Measurements from ENCODE around the gene CD81.
"Not testable (repeated sequence)": the region's sequence is repeated elsewhere in the genome, so short reads cannot be mapped to it uniquely, and the experiment has no call there.

Gene CD81

GRCh38 chr11:2376751-2377451, at the start of gene CD81:
TSS of gene CD81 (plus strand) at chr11:2377310. CDS start at chr11:2377550, 240 bp downstream.
- peak; percentile 10 for DNase-seq

- no peak for DNase-seq
These were observed 49.1 kb upstream of the CD81 start for GRCh38 chr11:2328021-2328420.

- no peak for DNase-seq
These were observed 48.3 kb upstream of the CD81 start for GRCh38 chr11:2328656-2329354.

- DNase-seq, result no peak
These were observed 47.6 kb upstream of the CD81 start for GRCh38 chr11:2329551-2329950.

- no peak for DNase-seq
These were observed 46.4 kb upstream of the CD81 start for GRCh38 chr11:2330696-2331095.

- no peak for DNase-seq
These were observed 45.7 kb upstream of the CD81 start for GRCh38 chr11:2331404-2331803.

- not testable (repeated sequence) for DNase-seq
These were observed 44.5 kb upstream of the CD81 start for GRCh38 chr11:2332569-2332968.

GRCh38 chr11:2333486-2334205, 43.5 kb upstream of the CD81 start:
- not testable (repeated sequence) for DNase-seq

- not testable (repeated sequence) for DNase-seq
These were observed 41.8 kb upstream of the CD81 start for GRCh38 chr11:2335286-2335685.

GRCh38 chr11:2338760-2339159, 38.4 kb upstream of the CD81 start:
- not testable (repeated sequence) for DNase-seq

GRCh38 chr11:2342557-2342956, 34.6 kb upstream of the CD81 start:
- DNase-seq, result no peak

- no peak for DNase-seq
These were observed 34.1 kb upstream of the CD81 start for GRCh38 chr11:2342981-2343380.

GRCh38 chr11:2343502-2343901, 33.6 kb upstream of the CD81 start:
- DNase-seq, result no peak

GRCh38 chr11:2345050-2345449, 32.1 kb upstream of the CD81 start:
- no peak for DNase-seq

- no peak for DNase-seq
These were observed 31.1 kb upstream of the CD81 start for GRCh38 chr11:2346014-2346413.

- no peak for DNase-seq
These were observed 30.4 kb upstream of the CD81 start for GRCh38 chr11:2346586-2347307.

- no peak for DNase-seq
These were observed 29.7 kb upstream of the CD81 start for GRCh38 chr11:2347308-2347830.

- no peak for DNase-seq
These were observed 28.1 kb upstream of the CD81 start for GRCh38 chr11:2348986-2349385.

- no peak for DNase-seq
These were observed 25.4 kb upstream of the CD81 start for GRCh38 chr11:2351701-2352100.

GRCh38 chr11:2352420-2352819, 24.7 kb upstream of the CD81 start:
- DNase-seq, result no peak

GRCh38 chr11:2355000-2355644, 22.0 kb upstream of the CD81 start:
- no peak for DNase-seq

- no peak for DNase-seq
These were observed 19.9 kb upstream of the CD81 start for GRCh38 chr11:2357246-2357645.

All from NCI-H1092 treated with DMSO at 0.1 percent for 48 hours (cell line).